GM19324 (cell line): ENCODE results near the gene ATL1.

Source experiments
- ATAC-seq: cut with Tn5 transposase; IDR thresholded peaks from one replicate; pipeline ENCODE4 v1.9.1; 2021; ENCODE audit warnings: mild to moderate bottlenecking, moderate library complexity; ENCODE audit not compliant: unreplicated experiment, low FRiP score

The ATL1 gene

DNA sequence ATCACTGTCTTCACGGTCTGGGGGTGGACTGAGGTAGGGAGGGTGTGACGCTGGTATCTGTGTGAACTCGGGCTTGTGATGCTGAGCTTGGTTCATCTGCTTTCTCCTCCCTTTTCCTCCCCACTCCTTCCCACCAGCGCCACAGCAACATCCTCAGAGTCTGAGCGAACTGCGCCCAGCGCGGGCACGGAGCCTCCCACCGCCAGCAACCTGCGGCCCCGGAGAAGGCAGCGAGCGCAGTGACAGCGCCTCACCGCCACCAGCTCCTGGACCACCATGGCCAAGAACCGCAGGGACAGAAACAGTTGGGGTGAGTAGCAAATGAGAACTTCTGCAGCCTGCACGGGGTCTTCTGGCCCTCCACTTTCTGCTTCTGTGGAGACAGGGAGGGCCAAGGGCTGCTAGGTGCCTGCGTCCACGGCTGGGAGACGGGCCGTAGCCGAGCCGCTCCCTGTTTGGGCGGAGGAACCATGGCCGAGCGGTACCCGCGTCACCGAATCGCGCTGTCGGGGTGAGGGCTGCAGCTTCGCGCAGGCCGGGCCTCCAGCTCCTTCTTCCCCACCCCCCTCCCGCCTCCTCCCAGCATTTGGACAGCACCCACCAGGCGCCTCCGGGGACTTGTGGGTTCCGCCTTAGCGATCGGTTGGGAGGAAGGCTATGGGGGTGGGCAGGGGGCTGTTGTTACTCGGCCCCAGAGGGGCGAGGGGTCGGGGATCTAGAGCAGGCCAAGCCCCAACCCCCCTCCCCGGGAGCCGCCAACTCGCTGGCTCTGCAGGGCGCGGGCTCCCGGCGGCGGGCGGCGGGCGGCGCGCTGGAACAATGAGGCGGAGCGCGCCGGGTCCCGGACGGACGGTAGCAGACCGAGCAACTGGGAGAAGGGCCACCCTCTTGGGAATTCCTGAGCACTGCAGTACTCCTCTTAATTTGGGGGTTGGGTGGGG, at the start of gene ATL1:
TSS of gene ATL1 (plus strand) at position 156 of the 941 bp plus-strand sequence. CDS start at position 277, 121 bp downstream.
- no peak for ATAC-seq

DNA sequence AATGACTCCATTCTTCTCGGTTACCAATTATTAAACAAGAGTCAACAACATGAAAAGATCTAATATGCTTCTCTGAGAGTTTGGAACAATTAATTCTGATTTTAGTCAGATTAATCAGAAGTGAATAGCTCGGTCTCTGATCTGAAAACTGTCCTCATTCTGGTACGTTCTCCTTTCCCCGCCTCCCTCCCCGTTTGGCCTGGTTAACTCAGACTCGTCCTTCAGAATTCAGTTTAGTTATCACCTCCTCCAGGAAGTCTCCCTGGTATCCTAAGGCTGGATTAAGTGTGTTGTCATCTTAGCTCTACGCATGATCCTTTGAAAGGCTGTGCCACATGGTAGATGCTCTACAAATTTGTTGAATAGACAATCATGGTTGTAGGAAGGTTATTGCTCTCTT, 49.8 kb upstream of the ATL1 start:
- ATAC-seq: no peak

DNA sequence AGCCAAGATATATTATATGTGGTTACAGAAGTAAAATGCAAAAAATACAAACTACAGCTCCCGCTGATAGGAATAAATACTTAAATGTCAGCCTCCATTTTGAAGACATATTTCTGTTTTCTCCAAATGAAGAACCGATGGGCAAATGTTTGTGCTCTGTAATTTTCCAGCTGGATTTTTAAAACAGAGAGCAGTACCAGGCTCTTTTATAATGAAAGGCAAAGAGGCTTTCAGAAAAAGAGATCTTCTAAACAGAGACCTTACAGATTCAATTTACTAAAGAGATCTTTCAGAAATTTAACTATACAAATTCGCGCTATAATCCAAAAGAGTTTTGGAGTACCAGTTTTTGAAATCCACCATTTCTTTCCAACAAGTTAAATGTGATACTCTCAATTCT, 47.5 kb upstream of the ATL1 start:
- ATAC-seq: no peak

DNA sequence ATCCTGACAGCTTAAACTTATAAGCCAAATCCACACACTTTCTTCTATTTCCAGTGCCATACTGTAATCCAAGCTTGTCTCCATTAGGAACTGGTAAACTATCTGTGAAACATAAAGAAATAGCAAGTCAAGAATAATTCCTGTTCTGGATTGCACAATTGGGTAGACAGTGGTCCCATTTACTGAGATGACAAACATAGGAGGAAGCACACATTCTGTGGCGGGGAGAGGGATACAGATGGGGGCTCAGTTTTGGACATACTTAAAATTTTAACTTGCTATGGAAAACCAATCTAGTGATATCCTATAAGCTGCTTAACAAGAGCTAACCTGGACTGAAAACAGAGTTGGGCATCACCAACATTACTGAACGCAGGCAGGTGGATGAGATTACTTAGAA, 43.9 kb upstream of the ATL1 start:
- no peak for ATAC-seq

DNA sequence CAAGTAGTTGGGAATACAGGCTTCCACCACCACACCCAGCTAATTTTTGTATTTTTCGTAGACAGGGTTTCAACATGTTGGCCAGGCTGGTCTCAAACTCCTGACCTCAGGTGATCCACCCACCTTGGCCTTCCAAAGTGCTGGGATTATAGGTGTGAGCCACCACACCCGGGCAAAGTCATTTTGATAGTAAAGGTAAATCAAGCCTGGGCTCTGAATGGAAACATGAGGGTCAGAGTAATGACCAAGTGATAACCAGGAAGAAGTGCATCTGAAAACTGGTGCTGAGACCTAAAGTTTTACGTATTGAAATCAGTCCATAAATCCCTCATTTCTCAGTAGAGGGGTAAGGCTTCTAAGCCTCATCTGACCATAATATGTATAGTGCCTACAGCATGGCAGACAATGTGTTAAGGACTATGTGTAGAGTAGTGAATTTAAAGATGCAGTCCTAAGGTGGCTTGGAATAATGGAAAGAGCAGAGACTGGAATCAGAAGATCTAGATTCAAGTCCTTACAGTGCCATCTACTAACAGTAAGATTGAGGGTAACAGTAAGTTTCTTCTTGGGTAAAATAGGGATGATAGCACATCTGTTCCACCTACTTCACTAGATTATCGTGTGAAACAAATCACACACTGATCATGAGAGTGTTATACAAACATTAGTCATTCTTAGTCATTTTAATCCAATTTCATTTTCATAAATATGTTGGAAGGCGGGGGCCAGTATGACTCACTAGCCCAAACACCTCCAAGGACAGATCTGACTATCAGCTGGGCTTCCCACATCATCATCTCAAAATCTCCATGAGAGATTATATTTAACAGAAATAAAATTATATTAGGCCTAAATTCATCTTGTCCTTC, 38.8 kb upstream of the ATL1 start:
- peak; percentile 49 for ATAC-seq

DNA sequence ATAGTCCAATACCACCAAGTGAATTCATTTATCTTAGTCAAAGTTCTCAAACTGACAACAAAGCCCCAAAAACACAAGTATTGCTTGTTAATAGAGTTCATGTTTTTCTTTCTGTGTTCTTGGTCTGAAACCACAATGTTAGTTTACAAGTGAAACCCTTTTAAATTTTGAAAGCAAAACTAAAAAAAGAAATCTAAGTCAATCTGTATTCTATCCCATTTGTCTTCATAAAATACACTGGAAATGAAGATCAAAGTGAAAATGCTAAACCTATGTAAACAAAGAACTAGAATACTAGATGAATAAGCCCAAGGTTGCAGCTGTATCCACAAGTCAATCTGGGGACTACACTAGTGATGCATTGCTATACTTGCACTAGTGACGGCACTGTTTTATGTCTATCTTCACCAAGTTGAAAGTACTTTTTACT, 38.0 kb upstream of the ATL1 start:
- peak; percentile 44 for ATAC-seq

DNA sequence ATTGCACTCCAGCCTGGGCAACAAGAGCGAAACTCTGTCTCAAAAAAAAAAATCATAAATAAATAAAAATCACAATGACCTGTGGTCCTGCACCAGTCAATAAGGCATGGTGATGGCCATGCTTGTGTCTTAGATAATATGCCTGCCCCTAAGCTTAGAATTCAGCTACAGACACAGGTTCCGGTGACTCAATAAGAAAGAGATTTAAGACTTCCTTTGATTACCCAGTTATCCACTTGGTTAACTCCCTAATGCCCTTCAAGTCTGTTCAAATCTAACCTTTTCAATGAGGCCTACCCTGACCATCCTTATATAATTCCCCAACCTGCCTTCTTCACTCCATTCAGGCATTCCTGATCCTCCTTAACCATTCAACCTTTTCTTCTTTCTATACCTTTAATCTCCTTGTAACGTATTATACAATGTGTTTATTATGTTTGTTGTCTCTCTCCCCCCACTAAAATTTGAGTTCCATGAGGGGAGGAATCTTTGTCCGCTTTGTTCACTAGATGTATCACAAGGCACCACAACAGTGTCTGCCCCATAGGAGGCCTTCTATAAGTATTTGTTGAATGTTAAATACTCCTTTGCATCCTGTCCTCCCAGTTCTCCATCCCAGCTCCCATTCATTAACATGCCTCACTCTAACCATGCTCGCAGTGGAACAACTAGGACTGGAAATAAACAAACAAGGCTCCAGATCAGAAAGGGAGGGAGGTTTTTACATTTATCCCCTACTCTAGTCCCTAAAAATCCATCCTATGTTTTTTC, 36.5 kb upstream of the ATL1 start:
- ATAC-seq: no peak

DNA sequence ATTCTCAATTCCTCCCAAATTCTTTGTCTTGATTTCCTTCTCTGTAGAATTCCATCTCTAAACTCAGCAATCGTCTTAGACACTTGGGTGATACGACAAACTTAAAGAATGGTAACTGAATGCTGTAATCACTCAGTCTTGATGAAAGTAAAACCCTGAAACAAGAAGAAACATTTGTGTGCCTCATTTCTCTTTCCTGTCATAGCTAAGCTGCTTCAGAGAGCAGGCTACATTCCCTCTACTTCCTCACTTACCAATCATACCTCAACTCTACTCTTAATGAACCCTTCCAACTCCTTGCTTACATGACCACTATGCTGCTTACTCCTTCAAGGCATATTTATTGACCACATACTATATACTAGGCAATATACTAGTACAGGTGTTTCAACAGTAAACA, 35.9 kb upstream of the ATL1 start:
- ATAC-seq: no peak

DNA sequence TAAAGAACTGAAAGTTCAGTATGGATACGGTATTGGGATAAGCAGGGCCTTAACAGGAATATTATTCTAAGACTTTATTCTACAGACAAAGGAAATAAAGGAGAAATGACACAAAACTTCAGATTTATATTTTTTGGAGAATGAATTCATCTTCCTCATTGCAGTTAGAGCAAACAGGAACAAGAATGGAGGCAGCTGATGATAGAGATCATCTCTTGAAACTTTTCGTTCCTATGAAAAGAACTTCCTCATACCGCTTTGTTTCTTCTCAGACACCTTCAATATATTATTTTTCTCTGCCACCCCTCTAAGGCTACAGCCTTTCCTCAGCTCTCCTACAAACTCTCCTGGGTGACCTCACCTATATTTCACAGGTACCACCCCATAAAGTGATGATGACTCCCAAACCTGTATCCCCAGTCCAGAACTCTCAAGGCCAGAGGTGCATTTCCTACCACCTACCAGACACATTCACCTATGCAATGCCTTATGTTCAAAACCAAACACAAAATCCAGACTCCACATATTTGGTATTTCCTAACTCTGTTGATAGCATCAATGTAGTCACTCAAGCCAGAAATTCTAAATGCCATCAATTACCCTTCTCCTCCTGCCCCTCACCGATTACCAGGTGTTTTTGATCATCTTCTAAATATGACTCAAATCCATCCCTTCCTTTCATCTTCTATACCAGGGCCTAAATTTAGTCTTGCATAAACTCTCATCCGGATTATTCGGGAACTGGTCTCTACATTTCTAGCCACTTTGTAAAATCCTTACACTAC, 35.0 kb upstream of the ATL1 start:
- ATAC-seq: no peak

DNA sequence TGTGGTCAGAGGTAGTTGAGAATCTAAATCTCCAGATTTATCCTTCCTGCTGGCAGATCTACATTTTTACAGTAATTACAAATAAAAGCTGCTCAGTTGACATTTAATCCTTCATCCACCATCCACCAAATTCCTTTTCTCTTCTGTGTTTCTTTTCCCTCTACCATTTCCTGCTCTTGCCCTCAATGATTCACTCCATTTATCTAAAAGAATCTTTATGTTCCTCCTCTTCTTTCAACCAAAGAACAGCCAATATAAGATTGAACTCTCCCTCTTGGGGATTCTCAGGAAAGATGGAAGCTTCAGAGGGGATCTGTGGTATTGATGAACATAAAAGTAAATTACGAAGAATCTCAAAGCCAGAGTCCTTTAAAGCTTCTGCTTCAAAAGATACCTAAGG, 31.9 kb upstream of the ATL1 start:
- ATAC-seq: no peak

DNA sequence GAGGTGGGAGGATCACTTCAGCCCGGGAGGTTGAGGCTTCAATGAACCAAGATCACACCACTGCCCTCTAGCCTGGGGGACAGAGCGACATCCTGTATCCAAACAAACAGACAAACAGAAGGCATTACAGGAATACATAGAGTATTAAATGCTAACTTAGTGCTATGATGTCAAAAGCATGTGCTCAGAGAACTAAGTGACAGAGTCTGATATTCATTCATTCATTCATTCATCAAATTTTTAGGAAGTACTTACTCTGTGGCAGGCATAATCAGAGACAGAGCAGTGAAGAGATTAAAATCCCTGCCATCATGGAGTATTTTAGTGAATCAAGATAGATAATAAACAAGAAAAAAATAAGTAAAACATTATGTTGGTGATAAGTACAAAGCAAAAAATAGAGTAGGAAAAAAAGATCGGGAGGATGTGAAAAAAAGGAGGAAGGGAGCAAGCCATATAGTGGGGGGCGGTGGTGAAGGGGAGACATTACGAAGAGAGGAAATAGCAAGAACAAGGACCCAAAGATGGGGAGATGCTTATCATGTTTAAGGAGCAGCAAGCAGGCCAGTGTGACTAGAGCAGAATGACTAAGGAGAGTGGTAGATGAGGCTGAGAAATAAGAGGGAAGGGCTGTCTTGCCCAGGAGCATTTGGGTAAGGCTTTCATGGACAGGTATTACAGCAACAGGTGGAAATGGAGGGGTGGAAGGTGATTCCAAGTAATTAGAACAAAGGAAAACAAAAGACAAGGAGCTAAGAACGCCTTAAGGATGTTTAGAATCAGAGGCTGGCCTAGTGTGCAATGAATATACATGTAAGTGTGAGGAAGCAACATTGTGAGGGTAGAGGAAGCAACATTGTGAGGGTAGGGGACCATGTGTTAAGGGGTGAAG, 30.4 kb upstream of the ATL1 start:
- no peak for ATAC-seq

DNA sequence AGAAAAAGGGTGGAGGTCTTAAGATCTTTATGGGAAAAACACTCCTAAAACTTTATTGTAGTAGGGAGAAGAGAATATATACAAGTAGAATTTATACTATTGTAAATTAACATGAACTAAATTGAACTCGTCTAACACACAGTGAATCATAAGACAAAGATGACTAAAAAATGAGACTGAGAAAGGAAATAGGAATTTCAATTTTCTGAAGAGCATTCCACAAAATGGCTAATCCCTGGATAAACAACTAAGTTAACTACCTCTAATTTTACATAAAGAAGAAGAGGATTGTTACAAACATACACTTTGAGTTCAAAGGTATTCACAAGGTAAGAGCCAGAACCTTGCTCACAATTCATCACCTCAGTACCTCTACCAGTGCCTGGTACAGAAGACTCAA, 29.6 kb upstream of the ATL1 start:
- ATAC-seq: no peak

DNA sequence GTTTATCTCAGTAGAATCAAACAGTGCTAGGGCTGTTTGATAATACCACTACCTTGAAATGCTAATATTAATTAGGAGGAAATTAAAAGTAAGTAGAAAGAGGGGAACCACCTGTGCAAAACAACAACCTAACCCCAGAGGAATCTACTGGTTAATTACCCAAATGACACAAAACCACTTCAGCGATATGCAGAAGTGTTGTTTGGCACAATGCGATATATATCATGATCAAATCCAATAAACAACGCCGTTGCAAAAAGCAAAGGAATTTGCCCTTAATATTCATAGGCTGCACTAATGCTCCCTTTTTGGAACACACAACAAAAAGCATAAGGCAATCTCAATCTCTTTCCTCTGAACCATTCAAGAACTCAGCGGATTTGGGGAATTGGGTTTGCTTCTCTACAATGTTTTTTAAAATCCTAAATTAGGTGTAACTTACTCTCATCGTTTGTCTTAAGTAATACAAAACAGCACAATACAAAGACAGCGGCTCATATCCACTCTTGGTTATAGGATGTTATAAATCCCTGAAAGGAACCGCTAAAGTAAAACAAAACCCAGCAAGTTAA, 29.1 kb upstream of the ATL1 start:
- ATAC-seq: no peak

DNA sequence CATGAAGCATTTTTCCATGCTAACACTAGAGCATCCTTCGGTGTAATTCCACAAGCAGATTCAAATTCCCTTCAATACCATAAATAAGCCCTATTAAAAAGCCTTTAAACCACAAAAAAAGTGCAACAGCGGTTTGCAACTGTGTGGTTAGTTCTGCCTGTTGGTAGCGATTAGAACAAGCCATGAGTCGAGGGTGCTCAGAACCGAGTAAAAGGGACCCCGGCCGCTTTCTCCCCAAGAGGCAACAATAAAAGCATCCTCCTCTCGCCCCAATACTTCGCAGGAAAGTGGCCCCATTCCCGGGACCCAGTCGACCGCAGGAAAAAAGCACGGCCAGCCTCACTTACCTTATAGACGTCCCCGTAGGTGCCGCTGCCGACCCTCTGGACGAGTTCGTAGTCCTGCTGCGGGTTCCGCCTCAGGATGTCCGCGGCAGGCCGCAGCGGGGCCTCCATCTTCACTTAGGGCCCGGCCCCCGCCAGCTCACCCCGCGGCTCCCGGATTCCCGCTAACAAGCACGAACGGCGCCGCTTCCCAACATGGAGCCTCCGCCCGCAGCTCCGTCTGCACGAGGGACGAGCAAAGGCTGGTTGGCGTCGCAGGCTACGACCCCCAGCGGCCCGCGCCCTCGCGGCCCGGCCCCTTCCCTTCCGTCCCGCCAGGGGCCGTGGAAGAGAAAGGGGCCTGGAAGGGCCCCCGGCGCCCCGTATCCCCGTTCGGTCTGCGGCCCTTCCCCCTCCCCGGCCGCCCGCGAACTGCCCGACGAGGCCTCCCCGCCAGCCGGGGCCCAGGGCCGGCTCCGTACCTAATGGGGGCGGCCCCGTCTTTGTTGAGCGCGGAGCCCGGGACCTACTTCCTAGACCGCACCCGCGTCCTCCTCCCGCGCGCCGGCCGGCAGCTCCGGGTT, 28.1 kb upstream of the ATL1 start:
- ATAC-seq: peak; percentile 31

DNA sequence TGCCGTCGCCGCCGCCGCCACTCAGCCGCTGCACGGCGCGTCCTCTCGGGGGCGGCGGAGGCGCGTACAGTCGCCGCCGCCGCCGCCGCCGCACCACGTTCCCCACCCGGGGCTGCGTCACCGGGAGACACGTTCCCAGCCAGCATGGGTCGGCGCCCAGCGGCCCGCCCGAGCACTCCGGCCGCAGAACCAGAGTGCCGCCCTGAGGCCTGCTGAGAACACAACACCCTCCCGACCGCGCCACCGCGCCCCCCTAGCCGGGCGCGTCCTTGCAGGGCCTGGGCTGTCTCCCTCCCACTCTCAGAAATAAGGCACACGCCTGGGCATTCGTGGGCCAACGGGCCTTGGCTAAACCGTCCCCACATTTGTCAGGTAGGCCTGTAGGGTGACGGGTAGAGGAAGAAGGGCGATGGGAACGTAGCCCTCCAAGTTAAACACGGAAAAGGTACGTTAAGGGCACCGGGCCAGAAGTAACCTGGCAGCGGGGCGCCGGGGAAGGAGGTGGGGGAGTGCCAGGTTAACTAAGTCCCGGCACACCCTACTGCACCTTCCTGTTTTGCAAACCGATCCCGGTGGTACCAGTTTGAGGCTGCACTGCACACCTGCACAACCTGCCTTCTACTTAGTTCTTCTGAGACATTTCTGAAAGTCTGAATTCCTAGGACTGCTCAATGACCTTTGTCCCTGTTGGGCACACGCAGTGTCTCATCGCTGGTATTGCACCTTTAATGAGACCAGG, 27.3 kb upstream of the ATL1 start, which contains the start of gene MAP4K5:
TSS of gene MAP4K5 (minus strand) at position 68 of the 739 bp plus-strand sequence. CDS start 520 bp downstream, outside the sequence.
- ATAC-seq: peak; percentile 95

DNA sequence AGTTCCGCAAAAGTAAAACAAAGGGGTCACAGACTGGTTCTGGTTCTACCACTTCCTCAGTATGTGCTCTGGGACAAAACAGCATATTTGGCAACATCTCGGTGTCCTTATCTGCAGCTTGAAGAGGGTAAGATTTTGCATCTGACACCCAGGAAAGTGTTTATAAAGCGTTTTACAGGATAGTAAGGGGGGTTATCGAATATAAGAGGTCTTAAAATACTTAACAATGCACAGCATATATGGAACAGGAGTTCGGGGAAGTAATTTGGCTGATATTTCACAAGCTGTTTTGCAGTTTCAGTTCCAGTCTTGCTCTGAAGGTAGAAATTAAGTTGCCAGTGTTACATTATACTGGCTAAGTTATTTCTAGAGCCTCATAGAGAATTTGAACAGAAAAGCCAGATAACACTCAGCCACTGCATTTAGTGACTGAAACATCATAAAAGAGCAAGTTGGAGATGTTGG, 26.7 kb upstream of the ATL1 start:
- no peak for ATAC-seq

DNA sequence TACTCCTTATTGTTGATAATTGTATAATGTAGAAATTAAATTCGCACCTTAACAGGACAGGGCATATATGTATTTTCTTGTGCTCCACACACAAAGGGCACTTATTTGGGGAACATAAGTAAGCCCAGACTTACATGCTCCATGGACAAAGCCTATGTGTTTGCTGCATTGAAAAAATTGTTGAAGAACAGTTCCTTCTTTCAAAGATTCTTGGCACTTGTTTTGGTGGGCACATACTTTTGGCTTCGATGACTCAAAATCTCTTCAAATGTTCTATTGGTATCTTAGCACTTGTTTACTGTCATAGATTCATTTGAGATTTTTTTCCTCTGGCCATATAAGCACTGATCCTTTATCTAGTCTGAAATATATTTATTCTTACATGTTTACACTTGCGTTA, 26.1 kb upstream of the ATL1 start:
- no peak for ATAC-seq
